OCI-LY3 (cell line): ENCODE data around the gene SCPEP1.

Experiments used
- EZH2phosphoT487 ChIP-seq: fragments of 200-600 bp; shearing (Covaris generic); IDR thresholded peaks from 2 replicates; pipeline ENCODE4 v1.6.1; 2018; ENCODE audit warnings: antibody characterized with exemption, mixed run types, low read depth
- TF ChIP-seq, protein P1 (sequence below): fragments of 200-600, 300-600 bp; sonication (generic); IDR thresholded peaks from 2 replicates; pipeline ENCODE4 v1.5.1; 2014; ENCODE audit warnings: antibody characterized with exemption, low read length, low read depth

DNA sequence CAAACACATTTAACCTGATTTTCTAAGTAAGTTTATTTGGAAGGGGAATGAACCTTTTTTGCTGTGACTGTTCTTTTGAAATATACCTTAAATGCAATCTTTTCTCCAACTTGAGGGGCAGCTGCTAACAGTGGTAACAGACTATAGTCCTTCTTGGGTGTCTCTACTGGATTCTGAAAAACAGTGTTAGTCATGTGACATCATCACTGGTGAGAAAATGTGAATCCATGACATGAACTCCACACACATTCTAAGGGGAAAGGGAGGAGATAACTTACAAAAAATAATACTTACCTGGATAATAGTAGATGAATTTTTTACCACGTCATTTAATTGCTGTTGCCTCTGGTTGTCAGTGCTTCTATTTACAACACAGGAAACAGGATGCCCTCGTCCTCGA, 28.3 kb upstream of the SCPEP1 start:
- TF ChIP-seq EZH2phosphoT487 = no peak
- TF ChIP-seq, protein P1, sequence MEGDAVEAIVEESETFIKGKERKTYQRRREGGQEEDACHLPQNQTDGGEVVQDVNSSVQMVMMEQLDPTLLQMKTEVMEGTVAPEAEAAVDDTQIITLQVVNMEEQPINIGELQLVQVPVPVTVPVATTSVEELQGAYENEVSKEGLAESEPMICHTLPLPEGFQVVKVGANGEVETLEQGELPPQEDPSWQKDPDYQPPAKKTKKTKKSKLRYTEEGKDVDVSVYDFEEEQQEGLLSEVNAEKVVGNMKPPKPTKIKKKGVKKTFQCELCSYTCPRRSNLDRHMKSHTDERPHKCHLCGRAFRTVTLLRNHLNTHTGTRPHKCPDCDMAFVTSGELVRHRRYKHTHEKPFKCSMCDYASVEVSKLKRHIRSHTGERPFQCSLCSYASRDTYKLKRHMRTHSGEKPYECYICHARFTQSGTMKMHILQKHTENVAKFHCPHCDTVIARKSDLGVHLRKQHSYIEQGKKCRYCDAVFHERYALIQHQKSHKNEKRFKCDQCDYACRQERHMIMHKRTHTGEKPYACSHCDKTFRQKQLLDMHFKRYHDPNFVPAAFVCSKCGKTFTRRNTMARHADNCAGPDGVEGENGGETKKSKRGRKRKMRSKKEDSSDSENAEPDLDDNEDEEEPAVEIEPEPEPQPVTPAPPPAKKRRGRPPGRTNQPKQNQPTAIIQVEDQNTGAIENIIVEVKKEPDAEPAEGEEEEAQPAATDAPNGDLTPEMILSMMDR = no peak
